GM23338 (cell line): ENCODE data around the gene HELZ. TPM values are rescaled to one million over a fixed set of nuclear protein-coding genes. Genes with fewer than 3 reads are reported as not detected.

Experiments
- ATAC-seq: fragments of 200-7000 bp; cut with Tn5 transposase; 3 replicates; pipeline ENCODE4 v1.9.1; 2020
- DNase-seq: peaks from one replicate; pipeline ENCODE4 v3.0.0-alpha.2; 2015; ENCODE audit warnings: low spot score
- H2AFZ ChIP-seq: fragments of 200-600 bp; sonication (generic); 2 replicates; pipeline ENCODE4 v1.8.0; 2016; ENCODE audit warnings: antibody characterized with exemption, mild to moderate bottlenecking, moderate library complexity
- H3F3A ChIP-seq: fragments of 200-600 bp; sonication (generic); replicated peaks from 2 replicates; pipeline ENCODE4 v1.8.0; 2017; ENCODE audit warnings: antibody characterized with exemption, mixed run types, low read depth
- H3K27ac ChIP-seq: fragments of 200-600 bp; sonication (generic); 2 replicates; pipeline ENCODE4 v1.6.1; 2016; ENCODE audit warnings: low read depth
- H3K27me3 ChIP-seq: fragments of 200-600 bp; sonication (generic); 2 replicates; pipeline ENCODE4 v1.8.0; 2016; ENCODE audit warnings: mild to moderate bottlenecking, mixed run types, moderate library complexity; ENCODE audit not compliant: insufficient read depth
- H3K36me3 ChIP-seq: fragments of 200-600 bp; sonication (generic); 2 replicates; pipeline ENCODE4 v1.8.0; 2016; ENCODE audit warnings: mild to moderate bottlenecking; ENCODE audit not compliant: insufficient read depth
- H3K4me1 ChIP-seq: fragments of 200-600 bp; sonication (generic); 2 replicates; pipeline ENCODE4 v1.8.0; 2016; ENCODE audit warnings: mild to moderate bottlenecking, moderate library complexity; ENCODE audit not compliant: insufficient read depth
- H3K4me2 ChIP-seq: fragments of 200-600 bp; sonication (generic); 2 replicates; pipeline ENCODE4 v1.7.1; 2017; ENCODE audit warnings: mixed run types
- H3K4me3 ChIP-seq: fragments of 200-600 bp; sonication (generic); 2 replicates; pipeline ENCODE4 v1.6.1; 2016; ENCODE audit warnings: mixed run types
- H3K79me2 ChIP-seq: fragments of 200-600 bp; sonication (generic); replicated peaks from 2 replicates; pipeline ENCODE4 v1.8.0; 2017; ENCODE audit warnings: mild to moderate bottlenecking; ENCODE audit not compliant: insufficient read depth
- H3K9me2 ChIP-seq: fragments of 200-600 bp; sonication (generic); 2 replicates; pipeline ENCODE4 v1.8.0; 2017; ENCODE audit not compliant: insufficient read depth
- H4K20me1 ChIP-seq: fragments of 200-600 bp; sonication (generic); replicated peaks from 2 replicates; pipeline ENCODE4 v1.8.0; 2017; ENCODE audit warnings: mild to moderate bottlenecking; ENCODE audit not compliant: insufficient read depth
- H3K27ac Mint-ChIP-seq: 2 replicates; pipeline ENCODE4 v1.8.0; 2020; ENCODE audit warnings: inconsistent platforms, mild to moderate bottlenecking, moderate library complexity, mixed read lengths
- H3K27me3 Mint-ChIP-seq: 3 replicates; pipeline ENCODE4 v1.8.0; 2022; ENCODE audit warnings: low read depth, mild to moderate bottlenecking, moderate library complexity, mixed read lengths, inconsistent platforms; ENCODE audit not compliant: insufficient read depth, poor library complexity
- H3K36me3 Mint-ChIP-seq: 3 replicates; pipeline ENCODE4 v1.8.0; 2021; ENCODE audit warnings: low read depth, mild to moderate bottlenecking, inconsistent platforms, moderate library complexity, mixed read lengths
- H3K4me1 Mint-ChIP-seq: 3 replicates; pipeline ENCODE4 v1.8.0; 2020; ENCODE audit warnings: mild to moderate bottlenecking, inconsistent platforms, mixed read lengths
- H3K4me3 Mint-ChIP-seq: 3 replicates; pipeline ENCODE4 v1.8.0; 2021; ENCODE audit warnings: moderate library complexity, mild to moderate bottlenecking, inconsistent platforms, mixed read lengths
- H3K9me3 Mint-ChIP-seq: 3 replicates; pipeline ENCODE4 v1.8.0; 2020; ENCODE audit warnings: moderate library complexity, mild to moderate bottlenecking, inconsistent platforms, mixed read lengths
- EZH2phosphoT487 ChIP-seq: fragments of 200-600 bp; sonication (generic); IDR thresholded peaks from one replicate; pipeline ENCODE4 v1.8.1; 2018; ENCODE audit warnings: antibody characterized with exemption; ENCODE audit not compliant: unreplicated experiment
- JUNB ChIP-seq: IDR thresholded peaks from one replicate; pipeline ENCODE4 v1.6.1; 2016; ENCODE audit warnings: antibody characterized with exemption; ENCODE audit not compliant: unreplicated experiment
- NANOG ChIP-seq: IDR thresholded peaks from 2 replicates; pipeline ENCODE4 v1.6.1; 2016; ENCODE audit warnings: antibody characterized with exemption, borderline replicate concordance
- ZNF114 ChIP-seq: fragments of 250-450 bp; sonication (Bioruptor Pico); IDR thresholded peaks from 2 replicates; pipeline ENCODE4 v1.5.0; 2020; ENCODE audit warnings: mild to moderate bottlenecking, moderate library complexity
- ZNF331 ChIP-seq: fragments of 250-450 bp; sonication (Bioruptor Pico); IDR thresholded peaks from 2 replicates; pipeline ENCODE4 v1.5.0; 2020; ENCODE audit warnings: low read depth, mild to moderate bottlenecking, moderate library complexity
- polyA plus RNA-seq: library from polyadenylated mRNA; unstranded; fragments of >200 nt; fragmentation: Nextera tagmentation; extraction: Ambion mirVana; gene quantifications from 2 replicates; pipeline ENCODE4 v1.2.1, GENCODE V29; 2016
- total RNA-seq: library from RNA; depleted of rRNA; stranded (reverse); fragments of >200 nt; shearing (Covaris generic); gene quantifications from 2 replicates; pipeline ENCODE4 v1.2.3, GENCODE V29; 2014
- TF ChIP-seq, protein P1 (sequence below): IDR thresholded peaks from one replicate; pipeline ENCODE4 v1.6.1; 2018; ENCODE audit warnings: antibody characterized with exemption; ENCODE audit not compliant: unreplicated experiment
- TF ChIP-seq, protein P2 (sequence below): IDR thresholded peaks from 2 replicates; pipeline ENCODE4 v1.6.1; 2016; ENCODE audit warnings: antibody characterized with exemption

Gene HELZ
- total and polyA plus RNA-seq, 2 experiments from 2014 or later: 38.9 to 62.0 TPM

DNA sequence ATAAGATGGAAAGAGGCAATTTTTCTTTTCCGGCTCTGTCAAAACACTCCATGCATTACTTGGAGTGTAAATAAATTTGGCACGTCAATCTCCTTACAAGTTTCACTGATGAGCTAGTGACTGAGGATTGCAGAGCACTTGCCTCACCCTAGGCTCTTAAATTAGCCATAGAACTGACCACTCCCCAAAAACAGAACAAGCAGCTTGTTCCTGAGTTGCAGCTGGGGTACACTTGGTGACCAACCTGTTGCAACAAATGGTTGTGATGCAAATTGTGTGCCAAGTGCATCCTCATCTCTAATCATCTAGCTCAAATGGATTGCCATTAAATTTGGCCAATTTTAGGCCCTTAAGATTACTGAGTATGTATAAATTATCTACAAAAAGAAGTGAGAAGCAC, 133.7 kb downstream of the HELZ start:
- H3K27me3 ChIP-seq: no peaks in the 10 kb centered on the region
- no peaks in the 10 kb centered on the region for H3K4me1 ChIP-seq
- H3K36me3 ChIP-seq: peaks cover 16% of the 10 kb centered on the region
- H3K4me2 ChIP-seq: no peak overlapping the region
- no peaks in the 10 kb centered on the region; the same call in 1 of the 2 replicates for H3K79me2 ChIP-seq
- H3K9me2 ChIP-seq: no peaks in the 10 kb centered on the region
- H3K36me3 Mint-ChIP-seq: peaks cover 33% of the 10 kb centered on the region
- H3F3A ChIP-seq: no peaks in the 10 kb centered on the region
- DNase-seq (no peak), ATAC-seq (no peak)
- no peak overlapping the region for H3K27ac ChIP-seq
- no peak overlapping the region for H3K27ac Mint-ChIP-seq
- no peaks in the 10 kb centered on the region for H3K9me3 Mint-ChIP-seq
- H2AFZ ChIP-seq: no peak overlapping the region
- no peak overlapping the region for H3K4me3 Mint-ChIP-seq
- H3K27me3 Mint-ChIP-seq: peaks cover 2% of the 10 kb centered on the region
- no peaks in the 10 kb centered on the region for H3K4me1 Mint-ChIP-seq
- H4K20me1 ChIP-seq: peaks cover 5% of the 10 kb centered on the region; the same call in 1 of the 2 replicates
- TF ChIP-seq ZNF331 (CRISPR knock-in tag) (no peak), EZH2phosphoT487 (no peak), ZNF114 (CRISPR knock-in tag) (no peak), JUNB (no peak), NANOG (no peak)
- TF ChIP-seq, protein P1, sequence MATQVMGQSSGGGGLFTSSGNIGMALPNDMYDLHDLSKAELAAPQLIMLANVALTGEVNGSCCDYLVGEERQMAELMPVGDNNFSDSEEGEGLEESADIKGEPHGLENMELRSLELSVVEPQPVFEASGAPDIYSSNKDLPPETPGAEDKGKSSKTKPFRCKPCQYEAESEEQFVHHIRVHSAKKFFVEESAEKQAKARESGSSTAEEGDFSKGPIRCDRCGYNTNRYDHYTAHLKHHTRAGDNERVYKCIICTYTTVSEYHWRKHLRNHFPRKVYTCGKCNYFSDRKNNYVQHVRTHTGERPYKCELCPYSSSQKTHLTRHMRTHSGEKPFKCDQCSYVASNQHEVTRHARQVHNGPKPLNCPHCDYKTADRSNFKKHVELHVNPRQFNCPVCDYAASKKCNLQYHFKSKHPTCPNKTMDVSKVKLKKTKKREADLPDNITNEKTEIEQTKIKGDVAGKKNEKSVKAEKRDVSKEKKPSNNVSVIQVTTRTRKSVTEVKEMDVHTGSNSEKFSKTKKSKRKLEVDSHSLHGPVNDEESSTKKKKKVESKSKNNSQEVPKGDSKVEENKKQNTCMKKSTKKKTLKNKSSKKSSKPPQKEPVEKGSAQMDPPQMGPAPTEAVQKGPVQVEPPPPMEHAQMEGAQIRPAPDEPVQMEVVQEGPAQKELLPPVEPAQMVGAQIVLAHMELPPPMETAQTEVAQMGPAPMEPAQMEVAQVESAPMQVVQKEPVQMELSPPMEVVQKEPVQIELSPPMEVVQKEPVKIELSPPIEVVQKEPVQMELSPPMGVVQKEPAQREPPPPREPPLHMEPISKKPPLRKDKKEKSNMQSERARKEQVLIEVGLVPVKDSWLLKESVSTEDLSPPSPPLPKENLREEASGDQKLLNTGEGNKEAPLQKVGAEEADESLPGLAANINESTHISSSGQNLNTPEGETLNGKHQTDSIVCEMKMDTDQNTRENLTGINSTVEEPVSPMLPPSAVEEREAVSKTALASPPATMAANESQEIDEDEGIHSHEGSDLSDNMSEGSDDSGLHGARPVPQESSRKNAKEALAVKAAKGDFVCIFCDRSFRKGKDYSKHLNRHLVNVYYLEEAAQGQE: no peak
- TF ChIP-seq, protein P2, sequence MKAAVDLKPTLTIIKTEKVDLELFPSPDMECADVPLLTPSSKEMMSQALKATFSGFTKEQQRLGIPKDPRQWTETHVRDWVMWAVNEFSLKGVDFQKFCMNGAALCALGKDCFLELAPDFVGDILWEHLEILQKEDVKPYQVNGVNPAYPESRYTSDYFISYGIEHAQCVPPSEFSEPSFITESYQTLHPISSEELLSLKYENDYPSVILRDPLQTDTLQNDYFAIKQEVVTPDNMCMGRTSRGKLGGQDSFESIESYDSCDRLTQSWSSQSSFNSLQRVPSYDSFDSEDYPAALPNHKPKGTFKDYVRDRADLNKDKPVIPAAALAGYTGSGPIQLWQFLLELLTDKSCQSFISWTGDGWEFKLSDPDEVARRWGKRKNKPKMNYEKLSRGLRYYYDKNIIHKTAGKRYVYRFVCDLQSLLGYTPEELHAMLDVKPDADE: no peak
- H3K4me3 ChIP-seq: no peak overlapping the region

DNA sequence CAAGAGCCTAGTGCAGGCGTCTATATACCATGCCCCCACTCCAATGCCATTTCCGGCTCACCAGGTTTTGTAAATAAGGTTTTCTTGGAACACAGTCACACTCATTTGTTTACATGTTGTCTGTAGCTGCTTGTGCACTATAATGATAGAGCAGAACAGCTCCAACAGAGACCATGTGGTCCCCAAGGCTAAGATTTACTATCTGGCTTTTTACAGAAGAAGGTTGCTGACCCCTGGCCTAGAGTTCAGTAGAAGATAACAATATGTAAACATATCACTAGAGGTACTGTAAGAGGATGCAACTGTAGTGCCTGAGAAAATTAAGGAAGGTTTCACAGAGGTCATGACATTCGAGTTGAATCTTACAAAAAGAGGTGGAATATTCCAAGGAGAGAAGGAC, 134.4 kb downstream of the HELZ start:
- TF ChIP-seq ZNF331 (CRISPR knock-in tag): no peak
- TF ChIP-seq, protein P2: no peak
- Histone ChIP-seq H3K27ac (no peak overlapping the region), H3K4me1 (no peaks in the 10 kb centered on the region), H2AFZ (no peak overlapping the region), H3K9me2 (no peaks in the 10 kb centered on the region), H3K4me2 (no peak overlapping the region), H3K4me3 (no peak overlapping the region), H4K20me1 (peaks cover 5% of the 10 kb centered on the region; the same call in 1 of the 2 replicates), H3F3A (no peaks in the 10 kb centered on the region), H3K27me3 (no peaks in the 10 kb centered on the region), H3K36me3 (peaks cover 16% of the 10 kb centered on the region), H3K79me2 (no peaks in the 10 kb centered on the region; the same call in 1 of the 2 replicates)
- H3K9me3 Mint-ChIP-seq: no peaks in the 10 kb centered on the region
- no peaks in the 10 kb centered on the region for H3K4me1 Mint-ChIP-seq
- ATAC-seq (no peak), DNase-seq (no peak)
- H3K27me3 Mint-ChIP-seq: peaks cover 2% of the 10 kb centered on the region
- H3K4me3 Mint-ChIP-seq: no peak overlapping the region
- peaks cover 33% of the 10 kb centered on the region for H3K36me3 Mint-ChIP-seq
- no peak overlapping the region for H3K27ac Mint-ChIP-seq
